ENCODE measurements around the gene ZNRF3.

- TF ChIP-seq CTCF (IDR thresholded peaks at IDR 0.05; ENCODE audit: low read depth, low read length) (no peak), EZH2phosphoT487 (IDR thresholded peaks at IDR 0.05; ENCODE audit: low read depth) (no peak)
These were observed 187.1 kb downstream of the ZNRF3 start for GRCh38 chr22:29070490-29070889.
